Erythroblast (primary cell): Measurements from ENCODE around the gene RNPEP.

ENCODE experiments used
- GATA1 ChIP-seq: IDR thresholded peaks from 2 replicates; pipeline ENCODE4 v1.6.1; 2011; ENCODE audit warnings: low read depth, mild to moderate bottlenecking, control low read depth, low read length, moderate library complexity
- POLR2A ChIP-seq: IDR thresholded peaks from 2 replicates; pipeline ENCODE4 v1.6.1; 2011; ENCODE audit warnings: mild to moderate bottlenecking, low read length

- TF ChIP-seq POLR2A (no peak), GATA1 (no peak)
Observed at GRCh38 chr1:201982082-201982622, 296 bp upstream of the RNPEP start.
